ENCODE data around the gene GZMB.

- TF ChIP-seq SP1 (IDR thresholded peaks at IDR 0.05; ENCODE audit: low read depth, low read length) (no peak), BACH1 (IDR thresholded peaks at IDR 0.05; ENCODE audit: low read length) (no peak), POLR2A (IDR thresholded peaks at IDR 0.05; ENCODE audit: control extremely low read depth in 1 of 2, low read depth in 2 of 2, low read length in 2 of 2) (no peak), RNF2 (IDR thresholded peaks at IDR 0.05; ENCODE audit: borderline replicate concordance, low read depth, low read length, missing control alignments, poor library complexity, severe bottlenecking) (no peak), CTCF (IDR thresholded peaks at IDR 0.05; ENCODE audit: control extremely low read depth in 1 of 3, insufficient read depth in 1 of 3, low read depth in 1 of 3, low read length in 3 of 3) (no peak)
- TF ChIP-seq, protein P1, sequence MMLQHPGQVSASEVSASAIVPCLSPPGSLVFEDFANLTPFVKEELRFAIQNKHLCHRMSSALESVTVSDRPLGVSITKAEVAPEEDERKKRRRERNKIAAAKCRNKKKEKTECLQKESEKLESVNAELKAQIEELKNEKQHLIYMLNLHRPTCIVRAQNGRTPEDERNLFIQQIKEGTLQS (IDR thresholded peaks at IDR 0.05; ENCODE audit: insufficient read depth, low read depth, low read length) = no peak
Measured at GRCh38 chr14:24659916-24660570, 26.1 kb upstream of the GZMB start.

All from H1 (cell line).